Renal cortex interstitium (tissue), 11 donors: Measurements from ENCODE around the gene SERF2. TPM values are rescaled to one million over a fixed set of nuclear protein-coding genes. Genes with fewer than 3 reads are reported as not detected.
A peak's percentile ranks its signal among the peaks of the same experiment; 100 is the strongest.
"Not testable (repeated sequence)": the region's sequence is repeated elsewhere in the genome, so short reads cannot be mapped to it uniquely, and the experiment has no call there.

Experiments
- DNase-seq, 11 donors: peaks; one replicate each; pipeline ENCODE4 v3.0.0-alpha.2; 2013; ENCODE audit warnings: low read depth in 9 of 11, low spot score in 4 of 11; ENCODE audit errors: extremely low read depth in 1 of 11
- polyA plus RNA-seq, 3 donors: library from polyadenylated mRNA; unstranded; fragments of 120-200 nt; gene quantifications; one replicate each; pipeline ENCODE4 v1.2.1, GENCODE V29; 2013; ENCODE audit not compliant: insufficient read length in 3 of 3

The SERF2 gene
- polyA plus RNA-seq, 3 donors, result 579 to 694 (median 641) TPM

DNA sequence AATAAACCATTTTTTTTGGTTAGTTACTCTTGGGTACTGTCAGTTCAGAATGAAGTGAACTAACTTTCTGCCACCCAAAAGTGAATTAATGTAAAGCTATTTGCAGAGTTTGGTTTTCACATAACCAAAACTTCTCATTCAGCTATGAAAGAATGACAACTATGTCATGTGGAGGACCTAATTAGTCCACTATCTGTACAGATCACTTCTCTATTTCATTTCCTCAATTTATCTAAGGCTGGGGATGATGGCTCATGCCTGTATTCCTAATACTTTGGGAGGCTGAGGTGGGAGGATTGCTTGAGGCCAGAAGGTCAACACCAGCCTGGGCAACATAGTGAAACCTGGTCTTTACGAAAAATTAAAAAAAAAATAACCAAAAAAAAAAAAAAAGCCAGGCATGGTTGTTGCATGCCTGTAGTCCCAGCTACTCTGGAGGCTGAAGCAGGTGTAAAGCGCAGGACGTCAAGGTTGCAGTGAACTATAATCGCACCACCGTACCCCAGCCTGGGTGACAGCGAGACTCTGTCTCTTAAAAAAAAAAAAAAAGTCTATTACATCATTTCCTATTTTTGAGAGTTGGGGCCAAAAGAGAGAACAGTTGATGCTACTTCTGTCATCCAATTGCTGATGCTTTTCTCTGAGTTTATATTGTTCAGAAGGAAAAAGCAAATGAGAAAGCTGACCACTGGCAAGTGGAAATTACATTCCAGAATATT lies 17.0 kb downstream of the SERF2 start:
- no peak for DNase-seq

DNA sequence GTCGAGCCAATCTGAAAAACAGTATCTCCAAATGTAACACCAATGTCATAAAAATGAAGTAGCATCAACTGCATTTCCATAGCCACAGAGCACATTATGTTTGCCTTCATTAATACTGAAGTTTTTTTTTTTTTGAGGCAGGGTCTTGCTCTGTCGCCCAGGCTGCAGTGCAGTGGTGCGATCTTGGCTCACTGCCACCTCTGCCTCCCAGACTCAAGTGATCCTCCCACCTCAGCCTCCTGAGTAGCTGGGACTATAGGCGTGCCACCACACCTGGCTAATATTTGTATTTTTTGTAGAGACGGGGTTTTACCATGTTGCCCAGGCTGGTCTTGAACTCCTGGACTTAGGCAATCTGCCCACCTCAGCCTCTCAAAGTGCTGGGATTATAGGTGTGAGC lies 22.9 kb downstream of the SERF2 start:
- DNase-seq, result not testable (repeated sequence)

DNA sequence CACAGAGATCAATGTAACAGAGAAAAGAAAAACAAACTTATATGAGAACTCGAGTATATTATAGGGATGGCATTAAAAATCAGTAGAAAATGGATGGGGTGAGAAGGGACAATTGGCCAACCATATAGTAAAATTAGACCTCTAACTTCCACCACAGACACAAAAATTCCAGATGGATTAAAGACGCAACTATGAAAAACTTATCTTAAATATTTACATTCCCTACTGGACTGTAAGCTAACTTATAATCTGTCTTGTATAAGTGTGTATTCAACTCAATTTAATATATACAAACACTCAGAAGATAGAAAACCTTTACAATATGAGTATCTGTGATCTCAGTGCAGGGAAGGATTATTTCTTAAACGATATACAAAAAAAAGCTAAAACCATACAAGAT lies 29.4 kb downstream of the SERF2 start:
- no peak for DNase-seq

DNA sequence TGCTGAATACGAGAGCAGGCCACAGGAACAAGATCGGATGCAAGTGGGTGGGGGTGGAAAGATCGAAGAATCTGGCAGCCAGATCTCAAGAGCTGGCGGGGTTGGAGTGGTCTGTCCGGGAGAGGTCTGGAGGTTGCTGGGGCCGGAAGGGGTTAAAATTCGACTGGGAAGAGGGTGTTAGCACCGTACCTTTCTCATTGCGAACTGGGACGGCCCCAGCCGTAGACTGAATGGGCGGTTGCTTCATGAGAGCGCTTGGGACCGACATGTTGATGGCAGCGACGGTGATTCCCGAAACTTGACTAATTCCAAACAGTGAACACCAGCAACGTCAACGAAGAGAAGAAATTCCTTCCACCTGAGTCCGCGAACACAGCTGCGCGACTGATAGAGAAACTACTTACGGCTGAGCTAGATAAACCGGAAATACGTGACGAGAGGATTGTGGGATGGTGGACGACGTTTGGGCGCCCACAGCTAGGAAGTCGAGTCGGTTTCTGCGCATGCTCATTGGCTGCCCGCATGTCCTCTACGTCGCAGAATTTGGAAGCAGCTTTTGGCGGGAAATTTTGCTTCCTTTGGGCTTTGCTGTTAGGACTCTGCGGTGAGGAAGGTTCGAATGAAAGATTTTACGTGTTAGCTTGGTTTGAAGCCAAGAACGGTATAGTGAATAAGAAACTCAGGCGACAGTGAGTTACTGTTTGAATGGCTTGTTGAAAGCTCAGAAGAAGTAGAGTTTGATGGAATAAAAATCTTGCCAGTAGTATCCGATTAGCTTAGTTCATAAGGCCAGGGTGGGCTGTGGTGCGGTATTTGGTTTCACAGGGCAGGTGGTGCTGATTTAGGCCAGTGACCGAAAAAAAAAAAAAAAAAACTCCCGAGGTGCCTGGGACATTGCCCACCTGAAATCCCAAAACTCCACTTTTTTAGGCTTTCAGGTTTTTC lies 32.5 kb downstream of the SERF2 start, which contains the start of gene MFAP1:
Gene MFAP1, minus strand, starts transcription at position 389 of the 945 bp plus-strand sequence. Its CDS starts 121 bp downstream, at position 268.
- DNase-seq, result peak; percentile 88 to 96 (median 91)

DNA sequence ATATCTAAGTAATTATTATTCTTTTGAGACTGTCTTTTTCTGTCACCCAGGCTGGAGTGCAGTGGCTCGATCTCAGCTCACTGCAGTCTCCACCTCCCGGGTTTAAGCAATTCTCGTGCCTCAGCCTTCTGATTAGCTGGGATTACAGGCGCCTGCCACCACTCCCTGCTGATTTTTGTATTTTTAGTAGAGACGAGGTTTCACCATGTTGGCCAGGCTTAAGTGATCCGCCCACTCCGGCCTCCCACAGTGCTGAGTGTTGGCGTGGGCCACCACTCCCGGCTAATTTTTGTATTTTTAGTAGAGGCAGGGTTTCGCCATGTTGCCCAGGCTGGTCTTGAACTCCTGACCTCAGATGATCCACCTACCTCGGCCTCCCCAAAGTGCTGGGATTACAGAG lies 33.2 kb downstream of the SERF2 start:
- DNase-seq, result not testable (repeated sequence)

DNA sequence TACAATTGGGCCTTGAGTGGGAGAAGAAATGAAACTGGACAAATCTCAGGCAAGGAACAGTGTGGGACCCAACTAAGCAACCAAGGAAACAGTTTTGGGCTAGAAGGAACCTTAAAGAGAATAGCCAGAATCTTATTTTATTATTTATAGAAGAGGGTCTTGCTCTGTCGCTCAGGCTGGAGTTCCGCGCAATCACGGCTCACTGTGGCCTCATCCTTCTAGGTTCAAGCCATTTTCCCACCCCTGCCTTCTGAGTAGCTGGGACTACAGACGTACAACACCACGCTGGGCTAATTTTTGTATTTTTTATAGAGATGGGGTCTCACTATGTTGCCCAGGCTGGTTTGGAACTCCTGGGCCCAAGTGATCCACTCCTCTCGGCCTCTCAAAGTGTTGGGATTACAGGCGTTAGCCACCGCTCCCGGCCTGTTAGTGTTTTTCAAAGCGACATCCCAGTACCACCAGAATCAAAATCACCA lies 33.9 kb downstream of the SERF2 start:
- no peak for DNase-seq

DNA sequence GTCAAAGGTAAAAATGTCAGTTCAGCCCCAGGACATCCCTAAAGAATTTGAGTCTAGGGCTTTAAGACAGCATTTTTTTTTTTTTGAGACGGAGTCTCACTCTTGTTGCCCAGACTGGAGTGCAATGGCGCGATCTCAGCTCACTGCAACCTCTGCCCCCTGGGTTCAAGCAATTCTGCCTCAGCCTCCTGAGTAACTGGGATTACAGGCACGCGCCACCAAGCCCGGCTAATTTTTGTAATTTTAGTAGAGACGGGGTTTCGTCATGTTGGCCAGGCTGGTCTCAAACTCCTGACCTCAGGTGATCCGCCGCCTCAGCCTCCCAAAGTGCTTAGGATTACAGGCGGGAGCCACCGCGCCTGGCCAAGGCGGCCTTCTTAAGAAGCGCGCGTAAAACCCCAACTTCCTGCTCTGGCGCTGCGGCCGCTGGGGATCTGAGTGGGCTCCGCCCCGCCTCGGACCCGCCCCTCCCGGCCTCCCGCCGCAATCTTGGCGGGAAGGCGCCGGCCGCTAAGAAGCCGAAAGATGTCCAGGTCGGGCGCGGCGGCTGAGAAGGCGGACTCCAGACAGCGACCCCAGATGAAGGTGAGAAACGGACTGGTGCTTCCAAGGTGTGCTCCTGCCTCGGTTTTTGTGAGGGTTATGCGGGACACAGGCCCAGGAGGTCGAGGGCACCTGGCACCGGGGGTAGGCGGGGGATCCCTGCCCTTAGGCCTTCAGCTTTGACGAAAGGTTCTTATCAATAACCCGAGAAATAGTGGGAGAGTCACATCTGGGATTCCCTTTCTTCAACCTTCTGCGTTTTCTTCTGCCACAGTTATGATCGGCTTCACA lies 34.6 kb downstream of the SERF2 start, which contains the start of gene WDR76:
Gene WDR76, plus strand, starts transcription at position 495 of the 834 bp plus-strand sequence. Its CDS starts 31 bp downstream, at position 526.
- peak in 10 of 11 donors; percentile 45 to 80 (median 73) for DNase-seq

DNA sequence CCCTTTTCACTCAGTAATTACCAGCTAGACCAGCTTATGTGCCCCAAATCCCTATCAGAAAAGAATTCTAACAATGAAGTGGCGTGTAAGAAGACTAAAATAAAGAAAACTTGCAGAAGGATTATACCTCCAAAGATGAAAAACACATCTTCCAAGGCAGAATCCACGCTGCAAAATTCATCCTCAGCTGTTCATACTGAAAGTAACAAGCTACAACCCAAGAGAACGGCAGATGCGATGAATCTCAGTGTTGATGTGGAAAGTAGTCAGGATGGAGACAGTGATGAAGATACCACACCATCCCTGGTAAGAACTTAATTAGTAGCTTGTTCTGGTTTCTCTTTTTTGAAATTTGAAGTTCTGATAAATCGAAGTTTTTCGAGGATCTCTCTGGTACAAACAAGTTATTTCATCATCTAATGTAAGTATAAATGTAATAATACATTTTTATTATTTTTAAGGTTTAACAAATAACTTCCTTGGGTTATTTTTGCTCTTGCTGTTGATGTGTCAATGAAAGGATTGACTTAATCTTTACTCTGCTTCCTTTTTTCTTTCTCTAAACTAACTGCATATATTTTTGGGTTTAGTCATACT lies 36.0 kb downstream of the SERF2 start:
- DNase-seq, result no peak

DNA sequence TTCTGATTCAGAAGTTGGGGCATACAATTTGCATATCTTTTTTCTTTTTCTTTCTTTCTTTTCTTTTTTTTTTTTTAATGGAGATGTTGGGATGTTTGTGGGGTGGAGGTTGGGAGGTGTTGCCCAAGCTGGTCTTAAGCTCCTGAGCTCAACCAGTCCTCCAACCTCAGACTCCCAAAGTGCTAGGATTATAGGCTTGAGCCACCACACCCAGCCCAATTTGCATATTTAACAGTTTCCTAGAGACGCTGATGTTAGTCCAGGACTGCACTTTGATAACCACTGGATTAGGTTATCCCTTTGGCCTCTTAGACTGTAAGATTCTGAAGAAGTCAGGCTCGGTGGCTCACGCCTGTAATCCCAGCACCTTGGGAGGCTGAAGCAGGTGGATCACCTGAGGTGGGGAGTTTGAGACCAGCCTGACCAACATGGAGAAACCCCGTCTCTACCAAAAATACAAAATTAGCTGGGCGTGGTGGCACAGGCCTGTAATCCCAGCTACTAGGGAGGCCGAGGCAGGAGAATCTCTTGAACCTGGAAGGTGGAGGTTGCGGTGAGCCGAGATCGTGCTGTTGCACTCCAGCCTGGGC lies 37.9 kb downstream of the SERF2 start:
- DNase-seq, result not testable (repeated sequence)

DNA sequence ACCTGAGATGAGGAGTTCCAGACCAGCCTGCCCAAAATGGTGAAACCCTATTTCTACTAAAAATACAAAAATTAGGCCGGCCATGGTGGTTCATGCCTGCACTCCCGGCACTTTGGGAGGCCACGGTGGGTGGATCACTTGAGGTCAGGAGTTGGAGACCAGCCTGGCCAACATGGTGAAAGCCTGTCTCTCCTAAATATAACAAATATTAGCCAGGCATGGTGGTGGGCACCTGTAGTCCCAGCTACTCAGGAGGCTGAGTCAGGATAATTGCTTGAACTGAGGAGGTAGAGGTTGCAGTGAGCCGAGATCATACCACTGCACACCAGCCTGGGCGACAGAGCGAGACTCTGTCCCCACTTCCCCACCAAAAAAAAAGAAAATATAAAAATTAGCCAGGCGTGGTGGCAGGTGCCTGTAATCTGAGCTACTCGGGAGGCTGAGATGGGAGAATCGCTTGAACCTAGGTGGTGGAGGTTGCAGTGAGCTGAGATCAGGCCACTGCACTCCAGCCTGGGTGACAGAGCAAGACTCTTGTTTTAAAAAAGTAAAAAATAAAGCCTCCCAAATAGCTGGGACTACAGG lies 38.7 kb downstream of the SERF2 start:
- DNase-seq, result not testable (repeated sequence)

DNA sequence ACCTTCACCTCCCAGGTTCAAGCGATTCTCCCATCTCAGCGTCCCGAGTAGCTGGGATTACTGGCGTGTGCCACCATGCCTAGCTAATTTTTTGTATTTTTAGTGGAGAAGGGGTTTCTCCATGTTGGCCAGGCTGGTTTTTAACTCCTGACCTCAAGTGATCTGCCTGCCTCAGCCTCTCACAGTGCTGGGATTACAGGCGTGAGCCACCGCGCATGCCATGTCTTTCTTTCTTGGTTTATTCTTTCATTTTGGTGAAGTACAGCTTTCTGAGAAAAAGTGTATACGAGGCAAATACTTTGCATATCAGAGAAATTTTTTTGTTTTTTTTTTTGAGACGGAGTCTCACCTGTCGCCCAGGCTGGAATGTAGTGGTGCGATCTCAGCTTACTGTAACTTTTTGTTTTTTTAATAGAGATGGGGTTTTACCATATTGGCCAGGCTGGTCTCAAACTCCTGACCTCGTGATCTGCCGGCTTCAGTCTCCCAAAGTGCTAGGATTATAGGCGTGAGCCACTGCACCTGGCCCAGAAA lies 39.5 kb downstream of the SERF2 start:
- DNase-seq, result not testable (repeated sequence)

DNA sequence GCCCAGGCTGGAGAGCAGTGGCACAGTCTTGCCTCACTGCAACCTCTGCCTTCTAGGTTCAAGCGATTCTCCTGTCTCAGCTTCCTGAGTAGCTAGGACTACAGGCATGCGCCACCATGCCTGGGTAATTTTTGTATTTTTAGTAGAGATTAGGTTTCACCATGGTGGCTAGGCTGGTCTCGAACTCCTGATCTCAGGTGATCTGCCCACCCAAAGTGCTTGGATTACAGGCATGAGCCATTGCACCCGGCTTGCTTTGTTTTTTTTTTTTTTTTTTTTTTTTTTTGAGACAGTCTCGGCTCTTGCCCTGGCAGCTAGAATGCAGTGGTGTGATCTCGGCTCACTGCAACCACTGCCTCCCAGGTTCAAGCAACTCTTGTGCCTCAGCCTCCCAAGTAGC lies 40.4 kb downstream of the SERF2 start:
- DNase-seq, result not testable (repeated sequence)

DNA sequence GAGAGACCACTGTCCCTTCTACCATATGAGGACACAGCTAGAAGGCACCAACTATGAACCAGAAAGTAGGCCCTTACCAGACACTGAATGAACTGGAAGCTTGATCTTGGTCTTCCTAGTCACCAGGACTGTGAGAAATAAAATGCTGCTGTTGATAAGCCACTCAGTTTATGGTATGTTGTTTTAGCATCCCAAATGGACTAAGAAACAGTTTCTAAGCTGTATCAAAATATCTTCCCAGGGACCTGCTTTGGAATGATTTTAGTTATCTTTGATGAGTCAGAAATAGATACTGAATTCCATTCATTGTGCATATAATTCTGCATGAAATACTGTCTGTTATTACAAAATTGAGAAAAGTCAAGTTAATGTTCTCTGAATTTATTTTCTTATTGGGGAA lies 53.3 kb downstream of the SERF2 start:
- DNase-seq, result no peak

Other genes with a start within 250 kb of the SERF2 start
- 10 to 100 TPM; 21.8 to 29.1 (median 27.3) TPM for gene PPIP5K1, start 202.1 kb upstream of the SERF2 start, polyA plus RNA-seq
- 1 to 10 TPM; 1.4 to 3.8 (median 2.3) TPM for gene CKMT1B, start 198.3 kb upstream of the SERF2 start, polyA plus RNA-seq
- gene STRC, start 173.5 kb upstream of the SERF2 start, polyA plus RNA-seq, result 1 to 10 TPM in 2 of 3 donors, under 1 TPM in 1; 0.59 to 1.6 (median 1.4) TPM
- 1 to 10 TPM; 4.3 to 9.7 (median 5.2) TPM for gene CATSPER2, start 143.5 kb upstream of the SERF2 start, polyA plus RNA-seq
- 1 to 10 TPM; 1.6 to 3.7 (median 2.3) TPM for gene CKMT1A, start 98.5 kb upstream of the SERF2 start, polyA plus RNA-seq
- 100 to 1,000 TPM; 527 to 619 (median 615) TPM for gene PDIA3, start 45.9 kb upstream of the SERF2 start, polyA plus RNA-seq
- gene ELL3, start 15.4 kb upstream of the SERF2 start, polyA plus RNA-seq, result 1 to 10 TPM; 2.9 to 4.2 (median 3.3) TPM
- under 1 TPM; 0.20 to 0.49 (median 0.24) TPM for gene SERINC4, start 7.9 kb downstream of the SERF2 start, polyA plus RNA-seq
- gene HYPK, start 8.3 kb downstream of the SERF2 start, polyA plus RNA-seq, result 10 to 100 TPM in 2 of 3 donors, 1 to 10 TPM in 1; 10.0 to 25.8 (median 10.9) TPM
- 10 to 100 TPM; 59.0 to 73.7 (median 69.7) TPM for gene MFAP1, start 32.4 kb downstream of the SERF2 start, polyA plus RNA-seq
- gene WDR76, start 34.7 kb downstream of the SERF2 start, polyA plus RNA-seq, result 10 to 100 TPM; 12.2 to 18.1 (median 16.7) TPM